Right lobe of liver (tissue), 4 donors: Measurements from ENCODE around the gene HLF.

ENCODE experiments used
- CTCF ChIP-seq, 4 donors: fragments of 200-600 bp in 3 of 4; fragments of 450-650 bp in 1 of 4; IDR thresholded peaks; one replicate each; pipeline versions ENCODE4 v1.5.1 to v1.8.0; 2016 to 2022; ENCODE audit warnings: antibody characterized with exemption in 4 of 4, mild to moderate bottlenecking in 2 of 4
- POLR2A ChIP-seq: fragments of 450-650 bp; IDR thresholded peaks from one replicate; pipeline ENCODE4 v1.6.1; 2017; ENCODE audit warnings: antibody characterized with exemption, mild to moderate bottlenecking
- donor health status: DM: no; HTN: no; CAD: no.
- donor health status: DM: no; HTN: no; CAD: no.
- donor health status: DM: no; HTN: yes; CAD: no.

- no peak for TF ChIP-seq CTCF (IDR thresholded peaks at IDR 0.05)
- TF ChIP-seq POLR2A, result no peak
These were observed 101.3 kb downstream of the HLF start for GRCh38 chr17:55366020-55366481.
